ENCODE data around the gene WDTC1.
"Not testable (repeated sequence)": the region's sequence is repeated elsewhere in the genome, so short reads cannot be mapped to it uniquely, and the experiment has no call there.

WDTC1 gene

DNA sequence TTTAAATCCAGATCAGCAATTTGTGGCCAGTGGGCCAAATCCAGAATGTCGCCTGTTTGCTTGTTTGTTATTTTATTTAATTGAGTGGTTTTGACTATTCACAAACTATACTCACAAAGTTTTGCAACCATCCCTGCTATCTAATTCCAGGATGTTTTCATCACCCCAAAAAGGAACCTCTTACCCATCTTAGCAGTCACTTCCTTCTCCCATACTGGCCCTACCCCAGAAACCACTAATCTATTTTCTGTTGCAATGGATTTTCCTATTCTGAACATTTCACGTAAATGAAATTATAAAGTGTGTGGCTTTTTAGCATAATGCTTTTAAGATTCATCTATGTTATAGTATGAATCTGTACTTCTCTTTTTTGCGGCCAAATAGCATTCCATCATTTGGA, 41.3 kb downstream of the WDTC1 start:
- no peak for DNase-seq (ENCODE audit: low read depth)
- no peak overlapping the region for H3K4me3 ChIP-seq (ENCODE audit: control insufficient read depth, low read depth, low read length)
- TF ChIP-seq, protein P1, sequence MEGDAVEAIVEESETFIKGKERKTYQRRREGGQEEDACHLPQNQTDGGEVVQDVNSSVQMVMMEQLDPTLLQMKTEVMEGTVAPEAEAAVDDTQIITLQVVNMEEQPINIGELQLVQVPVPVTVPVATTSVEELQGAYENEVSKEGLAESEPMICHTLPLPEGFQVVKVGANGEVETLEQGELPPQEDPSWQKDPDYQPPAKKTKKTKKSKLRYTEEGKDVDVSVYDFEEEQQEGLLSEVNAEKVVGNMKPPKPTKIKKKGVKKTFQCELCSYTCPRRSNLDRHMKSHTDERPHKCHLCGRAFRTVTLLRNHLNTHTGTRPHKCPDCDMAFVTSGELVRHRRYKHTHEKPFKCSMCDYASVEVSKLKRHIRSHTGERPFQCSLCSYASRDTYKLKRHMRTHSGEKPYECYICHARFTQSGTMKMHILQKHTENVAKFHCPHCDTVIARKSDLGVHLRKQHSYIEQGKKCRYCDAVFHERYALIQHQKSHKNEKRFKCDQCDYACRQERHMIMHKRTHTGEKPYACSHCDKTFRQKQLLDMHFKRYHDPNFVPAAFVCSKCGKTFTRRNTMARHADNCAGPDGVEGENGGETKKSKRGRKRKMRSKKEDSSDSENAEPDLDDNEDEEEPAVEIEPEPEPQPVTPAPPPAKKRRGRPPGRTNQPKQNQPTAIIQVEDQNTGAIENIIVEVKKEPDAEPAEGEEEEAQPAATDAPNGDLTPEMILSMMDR (conservative IDR thresholded peaks at IDR 0.05; ENCODE audit: control insufficient read depth, insufficient read depth, low read depth, low read length) = no peak

DNA sequence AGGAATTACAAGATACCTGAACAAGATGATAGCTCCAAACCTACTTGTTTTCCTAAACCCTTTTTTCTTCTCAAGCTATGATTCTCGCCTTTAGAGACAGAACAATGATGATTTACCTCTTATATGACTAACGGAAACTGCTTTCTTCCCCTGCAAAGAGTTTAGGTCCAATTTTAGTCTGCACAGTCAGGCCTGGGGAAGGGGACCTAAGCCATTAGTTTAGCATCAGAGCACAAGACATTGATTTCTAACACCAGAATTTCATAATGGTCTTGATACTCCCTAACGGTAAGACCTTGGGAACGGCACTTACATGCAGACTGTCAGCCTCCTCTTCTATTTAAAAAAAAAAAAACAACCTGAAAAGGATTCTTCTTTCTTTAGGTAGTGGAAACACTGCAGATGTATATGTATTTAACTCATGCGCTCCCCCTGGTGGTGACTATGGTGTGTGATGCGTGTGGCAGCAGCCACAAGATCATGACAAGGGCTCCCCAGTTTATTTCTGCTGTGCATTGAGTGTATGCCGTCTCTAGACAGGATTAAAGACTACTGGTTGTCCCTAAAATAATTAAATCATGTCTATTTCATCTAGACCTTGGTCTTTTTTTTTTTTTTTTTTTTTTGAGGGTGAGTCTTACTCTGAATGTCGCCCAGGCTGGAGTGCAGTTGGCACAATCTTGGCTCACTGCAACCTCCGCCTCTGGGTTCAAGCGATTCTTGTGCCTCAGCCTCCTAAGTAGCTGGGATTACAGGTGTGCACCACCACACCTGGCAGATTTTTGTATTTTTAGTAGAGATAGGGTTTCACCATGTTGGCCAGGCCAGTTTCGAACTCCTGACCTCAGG, 50.2 kb downstream of the WDTC1 start:
- DNase-seq (ENCODE audit: low read depth) = peak; percentile 69
- TF ChIP-seq, protein P1 (conservative IDR thresholded peaks at IDR 0.05; ENCODE audit: control insufficient read depth, insufficient read depth, low read depth, low read length) = peak; percentile 79
- H3K4me3 ChIP-seq (ENCODE audit: control insufficient read depth, low read depth, low read length) = no peak overlapping the region

DNA sequence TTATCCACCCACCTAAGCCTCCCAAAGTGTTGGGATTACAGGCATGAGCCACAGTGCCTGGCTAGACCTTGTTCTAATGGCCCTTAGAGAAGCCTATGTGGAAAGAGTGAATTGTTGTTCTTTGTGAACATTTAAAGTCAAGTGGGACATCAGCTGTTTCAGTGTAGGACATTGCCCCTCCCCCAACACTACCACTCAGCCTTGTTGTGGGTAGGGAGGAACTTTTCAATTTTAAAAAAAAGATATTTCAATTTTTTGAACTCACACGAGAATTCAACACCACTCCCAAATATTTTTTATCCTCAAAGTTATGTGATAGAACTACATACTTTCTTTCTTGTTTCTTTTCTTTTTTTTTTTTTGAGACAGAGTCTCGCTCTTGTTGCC, 50.8 kb downstream of the WDTC1 start:
- no peak for DNase-seq (ENCODE audit: low read depth)
- H3K4me3 ChIP-seq (ENCODE audit: control insufficient read depth, low read depth, low read length) = no peak overlapping the region
- TF ChIP-seq, protein P1 (conservative IDR thresholded peaks at IDR 0.05; ENCODE audit: control insufficient read depth, insufficient read depth, low read depth, low read length) = no peak

DNA sequence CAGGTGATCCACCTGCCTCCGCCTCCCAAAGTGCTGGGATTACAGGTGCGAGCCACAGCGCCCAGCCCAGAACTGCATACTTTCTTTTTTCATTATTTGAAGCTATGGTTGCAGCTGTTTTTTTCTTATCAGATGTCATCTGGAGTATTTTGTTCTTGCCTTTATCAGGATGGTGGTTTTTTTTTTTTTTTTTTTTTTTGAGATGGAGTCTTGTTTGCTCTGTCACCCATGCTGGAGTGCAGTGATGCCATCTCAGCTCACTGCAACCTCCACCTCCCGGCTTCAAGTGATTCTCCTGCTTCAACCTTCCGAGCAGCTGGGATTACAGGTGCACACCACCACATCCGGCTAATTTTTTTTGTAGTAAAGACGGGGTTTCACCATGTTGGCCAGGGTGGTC, 51.4 kb downstream of the WDTC1 start:
- H3K4me3 ChIP-seq (ENCODE audit: control insufficient read depth, low read depth, low read length); DNase-seq (ENCODE audit: low read depth): not testable (repeated sequence)

DNA sequence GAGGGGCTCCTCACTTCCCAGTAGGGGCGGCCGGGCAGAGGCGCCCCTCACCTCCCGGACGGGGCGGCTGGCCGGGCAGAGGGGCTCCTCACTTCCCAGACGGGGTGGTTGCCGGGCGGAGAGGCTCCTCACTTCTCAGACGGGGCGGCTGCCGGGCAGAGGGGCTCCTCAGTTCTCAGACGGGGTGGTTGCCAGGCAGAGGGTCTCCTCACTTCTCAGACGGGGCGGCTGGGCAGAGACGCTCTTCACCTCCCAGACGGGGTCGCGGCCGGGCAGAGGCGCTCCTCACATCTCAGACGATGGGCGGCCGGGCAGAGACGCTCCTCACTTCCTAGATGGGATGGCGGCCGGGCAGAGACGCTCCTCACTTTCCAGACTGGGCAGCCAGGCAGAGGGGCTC, 54.7 kb downstream of the WDTC1 start:
- DNase-seq (ENCODE audit: low read depth); H3K4me3 ChIP-seq (ENCODE audit: control insufficient read depth, low read depth, low read length): not testable (repeated sequence)

DNA sequence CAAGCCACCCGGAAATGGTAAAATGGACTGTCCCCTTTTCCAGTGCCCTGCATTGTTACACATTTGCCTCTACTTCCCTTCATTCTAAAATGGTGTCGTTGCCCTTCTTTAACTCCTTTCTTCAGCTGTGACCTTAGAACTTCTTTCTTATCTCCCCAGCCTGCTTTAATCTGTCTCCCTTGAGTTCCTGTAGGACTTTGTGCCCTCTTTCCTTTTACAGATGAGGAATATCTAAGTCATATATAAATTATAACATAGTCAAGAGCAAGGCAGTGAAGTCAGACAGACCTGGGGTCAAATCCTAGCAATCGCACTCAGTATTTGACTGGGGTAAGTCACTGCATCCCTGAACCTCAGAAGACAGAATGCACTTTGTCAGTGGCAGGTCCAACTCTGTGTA, 56.1 kb downstream of the WDTC1 start:
- TF ChIP-seq, protein P1 (conservative IDR thresholded peaks at IDR 0.05; ENCODE audit: control insufficient read depth, insufficient read depth, low read depth, low read length) = no peak
- H3K4me3 ChIP-seq (ENCODE audit: control insufficient read depth, low read depth, low read length) = no peak overlapping the region
- no peak for DNase-seq (ENCODE audit: low read depth)

DNA sequence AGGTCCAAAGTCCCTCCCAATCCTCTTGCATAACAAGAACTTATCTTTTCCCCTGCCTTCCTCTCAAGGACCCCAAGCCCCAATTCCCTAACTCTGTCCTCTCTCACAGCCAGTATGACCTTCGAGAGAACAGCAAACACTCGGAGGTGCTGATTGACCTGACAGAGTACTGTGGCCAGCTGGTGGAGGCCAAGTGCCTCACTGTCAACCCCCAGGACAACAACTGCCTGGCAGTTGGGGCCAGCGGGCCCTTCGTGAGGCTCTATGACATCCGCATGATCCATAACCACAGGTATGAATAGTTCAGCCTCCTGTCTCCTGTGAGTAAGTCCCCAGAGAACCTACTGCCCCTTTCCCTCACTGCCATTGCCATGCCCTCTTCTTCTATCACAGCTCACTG, 57.7 kb downstream of the WDTC1 start:
- TF ChIP-seq, protein P1 (conservative IDR thresholded peaks at IDR 0.05; ENCODE audit: control insufficient read depth, insufficient read depth, low read depth, low read length) = no peak
- no peak overlapping the region for H3K4me3 ChIP-seq (ENCODE audit: control insufficient read depth, low read depth, low read length)
- DNase-seq (ENCODE audit: low read depth) = peak; percentile 22

DNA sequence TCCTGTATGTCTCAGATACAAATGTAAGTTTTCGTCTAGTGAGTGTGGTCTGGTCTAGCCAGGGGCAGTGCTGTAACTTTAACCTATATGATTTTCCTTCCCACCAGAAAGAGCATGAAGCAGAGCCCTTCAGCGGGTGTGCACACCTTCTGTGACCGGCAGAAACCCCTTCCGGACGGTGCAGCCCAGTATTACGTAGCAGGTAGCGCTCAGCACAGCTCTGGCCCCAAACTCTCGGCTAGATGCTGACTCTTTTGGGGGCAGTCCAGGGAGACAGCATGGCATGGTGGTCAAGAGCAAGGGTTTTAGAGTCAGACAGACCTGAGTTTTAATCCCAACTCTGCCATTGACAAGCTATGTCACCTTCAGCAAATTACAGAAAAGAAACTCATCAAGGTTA, 59.5 kb downstream of the WDTC1 start:
- no peak overlapping the region for H3K4me3 ChIP-seq (ENCODE audit: control insufficient read depth, low read depth, low read length)
- TF ChIP-seq, protein P1 (conservative IDR thresholded peaks at IDR 0.05; ENCODE audit: control insufficient read depth, insufficient read depth, low read depth, low read length) = no peak
- no peak for DNase-seq (ENCODE audit: low read depth)

Data from fibroblast of mammary gland (primary cell).